ENCODE measurements around the gene ACP6. TPM values are rescaled to one million over a fixed set of nuclear protein-coding genes. Genes with fewer than 3 reads are reported as not detected.
A peak's percentile ranks its signal among the peaks of the same experiment; 100 is the strongest.

Gene ACP6
- total RNA-seq, 3 donors from 2014 or later, result 20.8 to 22.6 (median 22.3) TPM

GRCh38 chr1:147630022-147630421, 40.3 kb downstream of the ACP6 start:
- H3K36me3 ChIP-seq (ENCODE audit: low read depth), result no peaks in the 10 kb centered on the region
- DNase-seq, result no peak
- no peaks in the 10 kb centered on the region for H3K9me3 ChIP-seq
- intact Hi-C loops (cut with DNase I, micrococcal nuclease), result no loop called here
- no peak for TF ChIP-seq CTCF (IDR thresholded peaks at IDR 0.05)
- H3K4me1 ChIP-seq (ENCODE audit: low read depth), result no peaks in the 10 kb centered on the region
- no peak for ATAC-seq
- no peak overlapping the region for H3K4me3 ChIP-seq

- Histone ChIP-seq H3K9me3 (no peaks in the 10 kb centered on the region), H3K4me3 (no peak overlapping the region), H3K4me1 (ENCODE audit: low read depth) (no peaks in the 10 kb centered on the region), H3K36me3 (ENCODE audit: low read depth) (no peaks in the 10 kb centered on the region)
- intact Hi-C loops (cut with DNase I, micrococcal nuclease), result loop anchor here (10.0 kb wide), 2 partner anchors 114 to 134 kb away; no protein-coding TSS in a partner anchor
- no peak for ATAC-seq
- DNase-seq, result no peak
- TF ChIP-seq CTCF (IDR thresholded peaks at IDR 0.05), result no peak
These were observed 41.9 kb downstream of the ACP6 start for GRCh38 chr1:147628441-147628840.

DNA sequence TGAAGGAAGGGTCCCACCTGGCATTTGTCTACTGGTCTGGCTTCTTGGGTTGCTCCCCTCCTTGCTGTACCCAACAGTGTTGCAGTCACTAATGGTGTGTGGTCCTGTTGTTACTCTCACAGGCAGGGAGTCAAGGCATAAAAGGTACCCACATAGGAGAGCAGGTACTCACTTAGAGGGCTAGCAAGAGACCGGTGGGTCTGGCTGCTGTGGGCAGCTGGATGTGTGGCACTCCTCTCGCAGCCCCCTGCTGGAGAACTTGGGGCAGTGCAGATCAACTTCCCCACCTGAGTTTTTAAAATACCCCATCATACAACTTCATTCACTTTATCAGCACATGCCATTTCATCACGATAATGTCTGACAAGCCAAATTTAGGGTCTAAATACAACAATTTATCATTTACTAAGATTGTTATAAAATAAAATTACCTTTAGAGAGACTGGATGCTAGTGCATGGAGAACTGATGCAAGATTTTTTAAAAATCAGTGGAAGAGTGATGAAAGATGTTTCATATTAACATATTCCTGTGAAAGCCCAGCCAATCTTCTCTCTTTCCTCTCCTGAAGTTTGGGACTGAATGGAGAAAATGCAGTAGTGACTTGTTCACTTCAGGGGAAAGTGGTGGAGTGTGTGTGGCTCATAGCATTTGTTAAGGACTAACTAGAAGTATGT, 42.8 kb downstream of the ACP6 start:
- peak; percentile 86 for ATAC-seq
- Histone ChIP-seq H3K9me3 (no peaks in the 10 kb centered on the region), H3K36me3 (ENCODE audit: low read depth) (no peaks in the 10 kb centered on the region), H3K4me3 (no peak overlapping the region), H3K4me1 (ENCODE audit: low read depth) (no peaks in the 10 kb centered on the region)
- peak; percentile 85 for TF ChIP-seq CTCF (IDR thresholded peaks at IDR 0.05)
- intact Hi-C loops (cut with DNase I, micrococcal nuclease), result loop anchor here (10.0 kb wide), 2 partner anchors 113 to 133 kb away; no protein-coding TSS in a partner anchor
- DNase-seq, result peak in 2 of 3 donors; percentile 51 to 58

DNA sequence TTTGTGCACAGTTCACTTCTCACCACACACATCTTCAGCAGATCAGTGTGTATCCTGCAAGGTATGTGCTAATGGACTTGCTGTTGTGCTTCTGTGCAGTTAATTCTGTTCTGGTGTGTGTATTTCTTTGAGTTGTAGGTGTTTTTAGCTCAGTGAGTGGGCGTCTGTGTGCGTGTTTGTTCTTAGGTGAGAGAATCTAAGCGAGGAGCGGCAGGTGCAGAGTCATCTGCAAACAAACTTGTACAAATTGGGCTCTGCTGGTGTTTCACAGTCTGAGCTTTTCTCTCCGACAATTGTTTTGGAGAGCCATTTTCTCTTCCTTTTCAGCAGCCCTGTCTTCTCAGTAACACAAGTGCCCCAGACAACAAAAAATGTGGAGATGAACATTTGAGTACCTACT, 43.6 kb downstream of the ACP6 start:
- DNase-seq (no peak), ATAC-seq (no peak)
- intact Hi-C loops (cut with DNase I, micrococcal nuclease), result loop anchor here (10.0 kb wide), 2 partner anchors 112 to 132 kb away; no protein-coding TSS in a partner anchor
- Histone ChIP-seq H3K36me3 (ENCODE audit: low read depth) (no peaks in the 10 kb centered on the region), H3K9me3 (no peaks in the 10 kb centered on the region), H3K4me3 (no peak overlapping the region), H3K4me1 (ENCODE audit: low read depth) (no peaks in the 10 kb centered on the region)
- TF ChIP-seq CTCF (IDR thresholded peaks at IDR 0.05), result no peak

DNA sequence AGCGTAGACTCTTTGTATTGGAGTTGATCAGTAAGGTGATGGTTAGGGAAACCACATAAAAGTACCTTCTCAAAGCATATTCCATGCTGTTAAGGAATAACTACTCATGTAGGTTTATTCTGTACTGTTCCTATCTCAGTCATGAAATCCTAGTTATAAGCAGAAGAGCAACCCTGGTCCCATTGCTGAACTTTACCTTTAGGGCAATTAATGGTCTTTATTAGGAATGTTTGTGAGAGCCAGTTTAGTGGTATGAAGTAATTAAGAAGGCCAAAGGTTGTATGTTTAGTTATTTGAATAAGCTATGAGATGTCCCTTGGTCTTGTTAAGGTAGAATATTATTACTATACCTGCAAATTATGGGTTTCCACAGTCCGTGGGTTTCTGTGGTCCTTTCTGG, 44.0 kb downstream of the ACP6 start:
- Histone ChIP-seq H3K4me1 (ENCODE audit: low read depth) (no peaks in the 10 kb centered on the region), H3K36me3 (ENCODE audit: low read depth) (no peaks in the 10 kb centered on the region), H3K9me3 (no peaks in the 10 kb centered on the region), H3K4me3 (no peak overlapping the region)
- TF ChIP-seq CTCF (IDR thresholded peaks at IDR 0.05), result no peak
- ATAC-seq (no peak), DNase-seq (no peak)
- intact Hi-C loops (cut with DNase I, micrococcal nuclease), result loop anchor here (10.0 kb wide), 2 partner anchors 111 to 131 kb away; no protein-coding TSS in a partner anchor

Data from mucosa of descending colon (tissue), 3 donors.